Psoas muscle (tissue), 8 donors: ENCODE data around the gene FCMR. TPM values are rescaled to one million over a fixed set of nuclear protein-coding genes. Genes with fewer than 3 reads are reported as not detected.

Experiments used
- ATAC-seq, 4 donors: fragments of 200-7000 bp; cut with Tn5 transposase; one replicate each; pipeline ENCODE4 v1.9.1; 2020; ENCODE audit warnings: moderate library complexity in 3 of 4, mild to moderate bottlenecking in 2 of 4
- DNase-seq, 2 donors: peaks; one replicate each; pipeline ENCODE4 v3.0.0-alpha.2; 2020
- H3K27ac ChIP-seq: fragments of 200-600 bp; one replicate; pipeline ENCODE4 v1.8.0; 2022
- H3K27me3 ChIP-seq, 3 donors: fragments of 200-600 bp in 1 of 3; one replicate each; pipeline versions ENCODE4 v1.6.1 to v1.8.0; 2013 to 2022; ENCODE audit warnings: low read length in 2 of 3, mild to moderate bottlenecking in 2 of 3, moderate library complexity in 1 of 3; ENCODE audit not compliant: insufficient read depth in 3 of 3
- H3K36me3 ChIP-seq, 2 donors: fragments of 200-600 bp in 1 of 2; one replicate each; pipeline versions ENCODE4 v1.6.1 to v1.8.0; 2013 to 2022; ENCODE audit warnings: low read depth in 1 of 2, mild to moderate bottlenecking in 1 of 2, moderate library complexity in 1 of 2; ENCODE audit not compliant: insufficient read depth in 1 of 2
- H3K4me1 ChIP-seq: fragments of 200-600 bp; one replicate; pipeline ENCODE4 v1.8.0; 2022
- H3K4me3 ChIP-seq: fragments of 200-600 bp; one replicate; pipeline ENCODE4 v1.8.0; 2022; ENCODE audit warnings: mild to moderate bottlenecking
- H3K9me3 ChIP-seq: fragments of 200-600 bp; one replicate; pipeline ENCODE4 v1.8.0; 2022
- CTCF ChIP-seq: fragments of 200-600 bp; IDR thresholded peaks from one replicate; pipeline ENCODE4 v1.8.0; 2022; ENCODE audit warnings: antibody characterized with exemption
- WGBS, 3 donors: extraction: QIAGEN DNeasy Blood & Tissue Kit; methylation state at CpG; one replicate each; pipeline versions ENCODE4 v1.1.6 to v1.1.7; 2013; 5-methylcytosine and 5-hydroxymethylcytosine counted together
- intact Hi-C, 2 donors: fragments of 100-400 bp; cut with DNase I; formaldehyde crosslinking; loops; one replicate each; pipeline versions ENCODE4 v1.11.0 to v1.14.2; 2022
- polyA plus RNA-seq, 3 donors: library from polyadenylated mRNA; stranded (reverse); fragments of 200-250 nt; gene quantifications; one replicate each; pipeline ENCODE4 v1.2.3, GENCODE V29; 2013
- total RNA-seq, 4 donors: library from RNA; stranded (reverse); fragmentation: NEBNext Ultra II Directional in 2 of 4; extraction: Animal tissue kit (Norgen Biotek cat#: 25700) in 2 of 4; gene quantifications; one replicate each; pipeline versions ENCODE4 v1.2.1 to v1.2.4, GENCODE V29; 2021 to 2023
- donor health status: healthy with polysubstance abuse.
- donor health status: DM: no; HTN: no; CAD: no; lungs with moderate emphysema.
- donor health status: Bipolar disorder and iron deficiency.
- donor health status: healthy.
- donor health status: DM: yes; HTN: yes; CAD: no.
- donor health status: DM: no; HTN: no; CAD: no.
- donor health status: DM: no; HTN: no; CAD: no.
- donor health status: DM: yes; HTN: yes; CAD: no.

FCMR gene
- total and polyA plus RNA-seq, 7 donors: 1.0 to 29.5 (median 4.4) TPM

GRCh38 chr1:206962272-206962671, 40.5 kb upstream of the FCMR start:
- ATAC-seq: no peak

DNA sequence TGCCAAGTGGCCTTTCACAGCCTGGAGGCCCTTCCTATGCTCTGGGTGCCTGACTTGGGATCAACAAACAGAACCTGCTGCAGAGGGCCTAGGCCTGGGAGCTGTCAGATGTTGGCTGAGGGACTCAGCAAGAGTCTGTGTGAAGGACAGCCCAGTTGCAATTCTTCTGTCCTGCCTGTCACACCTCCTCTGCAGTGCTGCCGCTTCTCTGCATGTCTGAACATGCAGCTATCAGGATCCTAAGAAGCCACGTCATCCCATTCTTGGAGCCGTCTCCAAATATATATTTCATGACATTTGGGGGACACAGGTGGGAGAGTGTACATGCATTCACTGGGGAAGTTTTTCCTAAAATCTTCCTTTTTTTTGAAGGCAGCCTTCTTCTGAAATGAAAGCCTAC, 39.9 kb upstream of the FCMR start:
- DNase-seq (no peak), ATAC-seq (no peak)
- H3K36me3 ChIP-seq: no peaks in the 10 kb centered on the region
- H3K27ac ChIP-seq: no peak overlapping the region
- 63 to 92% (median 75%) methylated on average over 3 of the region's 3 CpGs for WGBS, 3 donors
- no peaks in the 10 kb centered on the region for H3K27me3 ChIP-seq
- no peaks in the 10 kb centered on the region for H3K9me3 ChIP-seq
- no peaks in the 10 kb centered on the region for H3K4me1 ChIP-seq
- H3K4me3 ChIP-seq: no peak overlapping the region
- TF ChIP-seq CTCF: no peak
- intact Hi-C loops: no loop called here

More at GRCh38 chr1:206962272-206962671, 40.5 kb upstream of the FCMR start:
- TF ChIP-seq CTCF: no peak
- Histone ChIP-seq H3K36me3 (no peaks in the 10 kb centered on the region), H3K4me3 (no peak overlapping the region), H3K9me3 (no peaks in the 10 kb centered on the region), H3K4me1 (no peaks in the 10 kb centered on the region), H3K27ac (no peak overlapping the region), H3K27me3 (no peaks in the 10 kb centered on the region)
- DNase-seq: no peak
- intact Hi-C loops: no loop called here
- WGBS, 3 donors: 90 to 92% (median 91%) methylated on average over 7 of the region's 7 CpGs

- no peak for TF ChIP-seq CTCF
- DNase-seq (no peak), ATAC-seq (no peak)
- H3K4me1 ChIP-seq: no peaks in the 10 kb centered on the region
- H3K27ac ChIP-seq: no peak overlapping the region
- H3K4me3 ChIP-seq: no peak overlapping the region
- WGBS, 3 donors: 70 to 78% (median 75%) methylated on average over 6 of the region's 6 CpGs
- H3K27me3 ChIP-seq: no peaks in the 10 kb centered on the region
- no peaks in the 10 kb centered on the region for H3K9me3 ChIP-seq
- H3K36me3 ChIP-seq: no peaks in the 10 kb centered on the region
- intact Hi-C loops: no loop called here
Observed at GRCh38 chr1:206960676-206961386, 39.1 kb upstream of the FCMR start.

GRCh38 chr1:206958144-206958543, 36.4 kb upstream of the FCMR start:
- WGBS, 3 donors: 75 to 89% (median 79%) methylated on average over 2 of the region's 2 CpGs
- Histone ChIP-seq H3K36me3 (no peaks in the 10 kb centered on the region), H3K27me3 (no peaks in the 10 kb centered on the region), H3K27ac (no peak overlapping the region), H3K4me1 (no peaks in the 10 kb centered on the region), H3K4me3 (no peak overlapping the region), H3K9me3 (no peaks in the 10 kb centered on the region)
- intact Hi-C loops: no loop called here
- ATAC-seq (no peak), DNase-seq (no peak)
- TF ChIP-seq CTCF: no peak

DNA sequence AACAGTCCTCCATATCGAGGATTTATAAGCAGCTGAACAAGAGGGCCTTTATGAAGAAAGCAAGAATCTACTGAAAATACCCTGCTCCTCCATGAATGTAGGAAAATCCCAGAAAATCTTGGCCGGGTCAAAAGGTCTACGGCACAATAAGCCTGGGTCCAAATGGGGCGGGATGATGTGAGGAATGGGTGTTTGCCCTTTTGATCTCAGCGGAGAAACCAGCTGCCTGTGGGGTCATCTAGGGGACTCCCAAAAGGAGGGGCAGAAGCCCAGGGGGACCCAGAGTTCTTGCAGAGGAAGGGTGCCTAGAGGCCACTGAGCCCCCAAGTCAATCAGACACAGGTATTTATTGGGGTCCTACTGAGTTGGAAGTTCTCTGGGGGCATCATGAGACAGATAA, 35.9 kb upstream of the FCMR start:
- no peaks in the 10 kb centered on the region for H3K9me3 ChIP-seq
- DNase-seq (no peak), ATAC-seq (no peak)
- no peaks in the 10 kb centered on the region for H3K36me3 ChIP-seq
- no peak for TF ChIP-seq CTCF
- H3K27me3 ChIP-seq: no peaks in the 10 kb centered on the region
- intact Hi-C loops: no loop called here
- no peaks in the 10 kb centered on the region for H3K4me1 ChIP-seq
- H3K4me3 ChIP-seq: no peak overlapping the region
- WGBS, 3 donors: 55 to 66% (median 59%) methylated on average over 5 of the region's 5 CpGs
- H3K27ac ChIP-seq: no peak overlapping the region
